Pancreas (tissue), 10 donors: ENCODE data around the gene IRX1. TPM values are rescaled to one million over a fixed set of nuclear protein-coding genes. Genes with fewer than 3 reads are reported as not detected.
A peak's percentile ranks its signal among the peaks of the same experiment; 100 is the strongest.

Experiments used
- ATAC-seq, 4 donors: fragments of 200-7000 bp; cut with Tn5 transposase; one replicate each; pipeline versions ENCODE4 v1.8.0 to v1.9.1; 2020; ENCODE audit warnings: mild to moderate bottlenecking in 4 of 4, moderate library complexity in 4 of 4
- DNase-seq, 6 donors: peaks; one replicate each; pipeline ENCODE4 v3.0.0-alpha.2; 2020
- FAIRE-seq: peaks from 2 replicates; lab custom pipeline; 2012; peaks lifted over from hg19 to GRCh38; lab: Jason Lieb, UNC
- H3K27ac ChIP-seq, 4 donors: fragments of 200-600 bp; sonication (generic); 1 replicate in 3 of 4; 2 replicates in 1 of 4; pipeline versions ENCODE4 v1.5.0 to v1.8.0; 2020
- H3K27me3 ChIP-seq, 4 donors: fragments of 200-600 bp; one replicate each; pipeline ENCODE4 v1.8.0; 2021
- H3K36me3 ChIP-seq, 3 donors: fragments of 200-600 bp; sonication (generic) in 1 of 3; one replicate each; pipeline versions ENCODE4 v1.5.0 to v1.8.0; 2020 to 2021
- H3K4me1 ChIP-seq, 3 donors: fragments of 200-600 bp; one replicate each; pipeline ENCODE4 v1.8.0; 2021
- H3K4me3 ChIP-seq, 4 donors: fragments of 200-600 bp; sonication (generic) in 2 of 4; one replicate each; pipeline versions ENCODE4 v1.5.0 to v1.8.0; 2020 to 2021
- H3K9me3 ChIP-seq, 4 donors: fragments of 200-600 bp; one replicate each; pipeline ENCODE4 v1.8.0; 2021
- WGBS, 2 donors: extraction: QIAGEN DNeasy Blood & Tissue Kit; methylation state at CpG; one replicate each; pipeline ENCODE4 v1.1.7; 2013; 5-methylcytosine and 5-hydroxymethylcytosine counted together
- intact Hi-C, 3 donors: fragments of 100-400 bp; cut with DNase I; formaldehyde crosslinking; loops; one replicate each; pipeline versions ENCODE4 v1.11.1 to v1.14.2; 2022
- polyA plus RNA-seq, 2 donors: library from polyadenylated mRNA; stranded (reverse); fragments of 200-250 nt; gene quantifications; one replicate each; pipeline ENCODE4 v1.2.3, GENCODE V29; 2013
- total RNA-seq, 6 donors: library from RNA; stranded (reverse); fragmentation: NEBNext Ultra II Directional in 4 of 6; extraction: Animal tissue kit (Norgen Biotek cat#: 25700) in 4 of 6; gene quantifications; one replicate each; pipeline versions ENCODE4 v1.2.1 to v1.2.4, GENCODE V29; 2021 to 2023
- TF ChIP-seq, protein P1 (sequence below), 4 donors: fragments of 200-600 bp; sonication (generic) in 3 of 4; IDR thresholded peaks; one replicate each; pipeline versions ENCODE4 v1.5.0 to v1.8.0; 2021; ENCODE audit warnings: antibody characterized with exemption in 4 of 4
- donor health status: healthy with polysubstance abuse.
- donor health status: DM: no; HTN: no; CAD: no; lungs with moderate emphysema.
- donor health status: DM: no; HTN: no; CAD: no.
- donor health status: control.
- donor health status: control.
- donor health status: Bipolar disorder and iron deficiency.
- donor health status: DM: yes; HTN: yes; CAD: no.
- donor health status: DM: no; HTN: no; CAD: no.
- donor health status: DM: no; HTN: no; CAD: no.
- donor health status: DM: yes; HTN: yes; CAD: no.

The IRX1 gene
- total and polyA plus RNA-seq, 8 donors: 0.09 to 3.4 (median 0.43) TPM; not detected in 1

DNA sequence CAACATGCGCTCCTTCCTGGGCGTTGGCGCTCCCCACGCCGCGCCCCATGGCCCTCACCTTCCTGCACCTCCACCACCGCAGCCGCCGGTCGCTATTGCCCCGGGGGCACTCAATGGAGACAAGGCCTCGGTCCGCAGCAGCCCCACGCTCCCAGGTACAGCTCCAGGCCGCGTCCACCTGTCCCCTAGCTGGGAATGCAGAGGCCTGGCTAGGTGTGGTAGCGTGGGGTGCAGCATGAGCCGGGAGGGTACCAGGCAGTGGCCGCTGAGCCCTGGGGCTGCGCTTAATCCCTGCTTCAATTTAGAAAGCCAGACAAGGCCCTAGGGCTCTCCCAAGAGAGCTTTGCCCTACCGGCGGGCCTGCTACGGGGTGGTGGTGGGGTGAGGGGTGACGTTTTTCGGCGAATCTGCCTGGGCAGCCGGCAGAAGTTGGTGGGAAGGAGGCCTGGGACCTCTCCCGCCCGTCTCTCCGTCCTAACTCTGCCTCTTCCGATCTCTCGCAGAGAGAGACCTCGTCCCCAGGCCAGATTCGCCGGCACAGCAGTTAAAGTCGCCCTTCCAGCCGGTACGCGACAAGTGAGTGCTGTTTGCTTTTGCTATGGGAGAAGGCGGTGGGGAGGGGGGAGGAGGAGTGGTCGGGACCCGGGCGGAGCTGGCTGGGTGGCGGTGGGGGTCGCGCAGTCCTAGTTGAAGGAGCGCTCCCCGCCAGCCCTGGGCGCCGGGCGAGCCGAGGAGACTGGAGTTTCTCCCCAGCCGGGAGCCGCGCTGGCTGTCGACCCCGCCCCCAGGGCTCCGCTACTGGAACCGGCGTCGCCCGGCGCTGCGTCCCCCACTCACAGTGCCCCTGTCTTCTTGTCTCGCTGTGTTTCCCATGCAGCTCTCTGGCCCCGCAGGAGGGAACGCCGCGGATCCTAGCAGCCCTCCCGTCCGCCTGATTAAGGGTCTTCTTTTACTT, 4.8 kb downstream of the IRX1 start:
- peak overlapping the region in 1 of 4 donors; percentile 7 for H3K4me3 ChIP-seq
- no peaks in the 10 kb centered on the region for H3K36me3 ChIP-seq
- no peaks in the 10 kb centered on the region for H3K9me3 ChIP-seq
- H3K27ac ChIP-seq: no peak overlapping the region
- DNase-seq (peak in 2 of 6 donors; percentile 62 to 65), FAIRE-seq (no peak), ATAC-seq (no peak)
- 4 to 5% methylated on average over 63 to 71 of the region's 71 CpGs for WGBS, 2 donors
- H3K4me1 ChIP-seq: no peaks in the 10 kb centered on the region
- TF ChIP-seq, protein P1, sequence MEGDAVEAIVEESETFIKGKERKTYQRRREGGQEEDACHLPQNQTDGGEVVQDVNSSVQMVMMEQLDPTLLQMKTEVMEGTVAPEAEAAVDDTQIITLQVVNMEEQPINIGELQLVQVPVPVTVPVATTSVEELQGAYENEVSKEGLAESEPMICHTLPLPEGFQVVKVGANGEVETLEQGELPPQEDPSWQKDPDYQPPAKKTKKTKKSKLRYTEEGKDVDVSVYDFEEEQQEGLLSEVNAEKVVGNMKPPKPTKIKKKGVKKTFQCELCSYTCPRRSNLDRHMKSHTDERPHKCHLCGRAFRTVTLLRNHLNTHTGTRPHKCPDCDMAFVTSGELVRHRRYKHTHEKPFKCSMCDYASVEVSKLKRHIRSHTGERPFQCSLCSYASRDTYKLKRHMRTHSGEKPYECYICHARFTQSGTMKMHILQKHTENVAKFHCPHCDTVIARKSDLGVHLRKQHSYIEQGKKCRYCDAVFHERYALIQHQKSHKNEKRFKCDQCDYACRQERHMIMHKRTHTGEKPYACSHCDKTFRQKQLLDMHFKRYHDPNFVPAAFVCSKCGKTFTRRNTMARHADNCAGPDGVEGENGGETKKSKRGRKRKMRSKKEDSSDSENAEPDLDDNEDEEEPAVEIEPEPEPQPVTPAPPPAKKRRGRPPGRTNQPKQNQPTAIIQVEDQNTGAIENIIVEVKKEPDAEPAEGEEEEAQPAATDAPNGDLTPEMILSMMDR (IDR thresholded peaks at IDR 0.05): no peak
- H3K27me3 ChIP-seq: peaks cover 0 to 53% (median 10%) of the 10 kb centered on the region in 4 donors
- intact Hi-C loops: no loop called here

DNA sequence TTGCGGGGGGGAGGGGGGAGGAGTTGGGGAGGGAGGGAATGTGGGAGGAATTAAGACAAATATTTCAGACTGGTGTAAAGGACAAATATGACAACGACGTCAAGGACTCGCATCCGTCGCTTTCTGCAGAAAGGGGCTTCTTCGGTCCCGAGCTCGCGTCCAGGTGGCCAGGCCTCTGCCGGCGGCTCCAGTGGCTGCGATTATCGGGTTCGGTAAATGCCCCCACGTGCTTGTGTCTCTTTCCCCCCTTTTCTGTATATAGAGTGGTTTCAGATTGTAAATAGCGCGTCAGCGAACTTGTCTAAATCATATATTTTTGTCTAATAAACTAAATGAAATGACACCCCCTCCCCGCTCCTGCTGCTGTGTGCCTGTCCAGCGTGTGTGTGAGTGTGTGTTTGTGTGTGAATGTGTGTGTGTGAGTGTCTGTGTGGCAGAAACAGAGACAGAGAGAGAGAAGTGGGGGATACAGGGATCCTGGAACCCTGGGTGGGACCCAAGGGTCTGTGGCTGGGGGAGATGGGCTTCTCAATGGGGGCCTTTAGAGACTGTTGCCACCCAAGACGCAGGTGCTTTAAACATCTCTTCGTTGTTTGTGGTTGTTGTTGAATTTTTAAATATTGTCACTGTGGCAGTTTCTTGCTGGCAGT, 5.6 kb downstream of the IRX1 start:
- Histone ChIP-seq H3K27ac (no peak overlapping the region), H3K4me3 (no peak overlapping the region), H3K4me1 (no peaks in the 10 kb centered on the region), H3K9me3 (no peaks in the 10 kb centered on the region), H3K27me3 (peaks cover 0 to 58% (median 10%) of the 10 kb centered on the region in 4 donors), H3K36me3 (no peaks in the 10 kb centered on the region)
- TF ChIP-seq, protein P1 (IDR thresholded peaks at IDR 0.05): no peak
- WGBS, 2 donors: 5 to 8% methylated on average over 23 of the region's 23 CpGs
- FAIRE-seq (no peak), DNase-seq (no peak), ATAC-seq (no peak)
- intact Hi-C loops: no loop called here

DNA sequence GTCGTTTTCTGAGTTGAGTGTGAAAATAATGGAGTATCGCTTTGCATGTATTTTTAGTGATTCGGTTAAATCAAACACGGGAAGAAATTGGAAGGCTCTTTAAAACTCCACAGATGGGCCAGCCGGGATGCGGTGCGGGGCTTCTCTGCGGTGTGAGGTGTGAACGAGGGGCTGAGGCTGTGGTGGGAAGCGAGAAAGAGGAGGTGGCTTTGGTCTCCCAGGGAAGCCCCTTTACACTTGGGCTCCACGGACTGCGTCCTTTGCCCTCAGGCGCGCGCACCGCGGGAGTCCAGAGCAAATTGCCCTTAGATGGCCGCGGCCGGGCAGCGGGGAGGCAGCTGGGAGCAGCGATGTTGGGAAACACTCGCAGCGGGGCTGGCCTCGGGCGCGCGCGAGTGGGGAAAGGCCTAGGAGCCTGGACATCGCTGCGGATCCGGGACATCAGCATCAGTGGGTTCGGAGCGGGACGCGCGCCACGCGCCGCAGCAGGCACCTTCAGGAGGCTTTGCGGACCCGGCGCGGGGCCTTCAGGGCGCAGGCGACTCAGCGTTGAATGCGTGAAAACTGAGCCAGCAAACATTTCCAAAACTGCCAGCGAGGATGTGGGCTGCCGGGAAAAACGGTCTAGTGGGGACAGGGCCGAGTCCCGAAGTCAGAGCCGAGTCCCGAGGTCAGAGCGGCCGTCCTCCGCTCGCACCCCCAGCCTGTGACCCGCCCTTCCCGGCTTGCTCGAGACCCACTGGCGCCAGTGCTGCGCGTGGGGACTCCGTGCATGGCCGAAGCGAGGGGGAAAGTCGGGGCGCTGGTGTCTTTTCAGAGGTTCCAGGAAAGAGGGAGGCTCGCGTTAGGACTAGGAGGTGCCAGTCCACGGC, 6.5 kb downstream of the IRX1 start:
- WGBS, 2 donors: 2 to 4% methylated on average over 73 of the region's 73 CpGs
- ATAC-seq: no peak
- peak overlapping the region in 1 of 4 donors; percentile 9 for H3K4me3 ChIP-seq
- intact Hi-C loops: no loop called here
- H3K27ac ChIP-seq: no peak overlapping the region
- H3K27me3 ChIP-seq: peaks cover 0 to 51% (median 10%) of the 10 kb centered on the region in 4 donors
- no peak for FAIRE-seq
- H3K36me3 ChIP-seq: no peaks in the 10 kb centered on the region
- no peaks in the 10 kb centered on the region for H3K9me3 ChIP-seq
- no peaks in the 10 kb centered on the region for H3K4me1 ChIP-seq
- DNase-seq: no peak
- TF ChIP-seq, protein P1 (IDR thresholded peaks at IDR 0.05): no peak

DNA sequence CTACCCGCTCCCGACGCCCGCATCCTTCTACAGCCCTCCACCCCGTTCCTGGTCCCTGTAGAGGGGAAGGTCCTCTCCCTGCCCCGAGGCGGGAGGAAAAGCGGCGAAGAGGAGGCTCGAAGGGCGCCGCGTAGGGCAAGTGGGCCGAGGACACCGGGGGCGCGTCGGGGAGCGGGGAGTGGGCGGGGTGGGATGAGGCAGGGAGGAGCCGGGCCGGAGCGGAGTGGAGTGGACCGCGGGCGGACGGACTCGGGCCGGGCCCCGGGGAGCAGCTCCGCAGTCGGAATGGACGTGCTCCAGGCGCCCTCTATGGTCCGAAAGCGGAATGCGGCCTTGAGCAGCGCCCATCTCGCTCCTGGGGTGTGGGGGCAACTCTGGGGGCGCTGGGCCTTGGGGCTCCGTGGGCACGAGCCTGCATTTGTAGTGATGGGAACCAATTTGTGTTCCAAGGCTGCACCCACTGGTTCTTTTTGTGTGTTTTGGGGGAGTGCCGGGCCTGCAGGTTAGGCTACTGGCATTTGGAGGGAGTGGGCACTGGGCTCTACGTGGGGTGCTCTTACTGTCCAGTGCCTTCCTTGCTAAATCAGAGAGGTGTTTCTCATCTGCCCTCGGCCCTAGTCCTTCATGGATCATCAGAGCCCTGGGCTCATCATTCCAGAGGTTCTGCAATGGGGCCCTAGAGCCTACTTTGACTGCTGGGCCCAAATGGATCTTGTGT, 7.3 kb downstream of the IRX1 start:
- H3K4me3 ChIP-seq: peak overlapping the region in 1 of 4 donors; percentile 9
- H3K4me1 ChIP-seq: no peaks in the 10 kb centered on the region
- intact Hi-C loops: no loop called here
- ATAC-seq (peak; percentile 40 to 87 (median 81)), DNase-seq (peak in 5 of 6 donors; percentile 9 to 76 (median 30)), FAIRE-seq (no peak)
- H3K9me3 ChIP-seq: no peaks in the 10 kb centered on the region
- H3K27me3 ChIP-seq: peaks cover 0 to 45% (median 10%) of the 10 kb centered on the region in 4 donors
- WGBS, 2 donors: 4 to 6% methylated on average over 34 to 45 of the region's 45 CpGs
- H3K36me3 ChIP-seq: no peaks in the 10 kb centered on the region
- H3K27ac ChIP-seq: no peak overlapping the region
- TF ChIP-seq, protein P1 (IDR thresholded peaks at IDR 0.05): peak in 2 of 4 donors; percentile 29 to 32
